Non-pigmented ciliary epithelial cell (primary cell): ENCODE results near the gene LRRC28.

Experiments
- DNase-seq: peaks from one replicate; pipeline ENCODE4 v3.0.0-alpha.2; 2010; ENCODE audit warnings: low read depth

LRRC28 gene

DNA sequence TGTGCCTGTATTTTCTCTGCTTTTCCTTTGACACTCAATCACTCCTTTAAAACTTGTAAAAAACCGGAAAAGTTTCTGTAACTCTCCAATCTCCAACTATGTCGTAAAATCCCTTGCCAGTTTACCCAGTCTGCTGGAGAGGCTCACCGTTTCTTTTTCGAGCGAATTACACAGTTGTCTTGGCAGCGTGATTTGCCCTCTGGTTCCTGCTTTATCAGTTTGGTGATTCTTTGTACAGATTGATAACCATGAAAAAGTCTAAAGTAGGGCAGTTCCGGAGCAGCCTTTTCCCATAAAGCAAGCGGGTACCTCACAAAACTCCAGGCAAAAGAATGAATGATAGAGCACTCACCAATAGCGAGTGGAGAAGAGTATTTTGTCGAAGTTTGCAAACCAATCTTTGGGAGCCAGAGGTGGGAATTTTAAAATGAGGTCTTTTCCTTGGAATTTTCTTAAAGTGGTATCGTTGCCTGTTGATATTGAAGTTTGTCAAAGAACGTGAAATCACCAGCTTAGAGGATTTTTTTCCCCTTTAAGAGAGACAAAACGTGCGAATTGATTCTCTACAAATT, 1.9 kb upstream of the LRRC28 start, which contains the start of gene TTC23:
TSS of gene TTC23 (minus strand) at position 312 of the 572 bp plus-strand sequence. CDS start 20,869 bp downstream, outside the sequence.
- DNase-seq = peak; percentile 56

DNA sequence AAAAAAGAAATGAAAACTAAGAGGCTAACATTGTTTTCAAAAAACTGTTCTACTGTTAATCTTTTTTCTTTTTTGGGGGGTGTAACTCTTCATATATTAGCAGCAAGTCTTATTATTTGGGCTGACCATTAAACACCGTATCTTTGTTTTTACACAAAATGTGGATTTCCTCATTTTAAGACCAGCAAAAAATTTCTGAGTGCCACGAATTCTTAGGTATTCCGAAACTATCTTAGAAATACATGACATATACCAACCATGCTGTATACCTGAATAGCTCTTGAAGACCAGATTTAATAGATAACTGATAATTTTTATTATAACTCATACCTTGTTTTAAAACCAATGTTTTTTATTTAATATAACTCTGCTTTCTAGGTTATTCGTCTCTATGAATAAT, 1.3 kb upstream of the LRRC28 start:
- DNase-seq = no peak

DNA sequence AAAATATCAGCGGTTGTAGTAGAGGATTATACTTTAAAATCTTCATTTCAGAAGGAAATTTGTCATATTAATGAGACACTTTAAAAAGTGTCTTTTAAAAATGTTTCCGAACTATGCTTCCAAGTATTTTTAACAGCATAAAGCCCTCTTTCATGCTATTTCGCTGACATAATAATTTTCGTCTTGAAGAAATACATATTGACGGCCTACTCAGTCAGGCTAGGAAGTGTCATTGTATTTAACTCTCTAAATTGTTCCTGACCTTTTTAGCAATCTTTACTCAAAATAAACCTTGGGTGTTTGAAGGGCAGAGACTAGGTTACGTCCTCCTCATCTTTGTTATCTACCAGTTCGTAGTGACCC, 806 bp upstream of the LRRC28 start:
- no peak for DNase-seq

DNA sequence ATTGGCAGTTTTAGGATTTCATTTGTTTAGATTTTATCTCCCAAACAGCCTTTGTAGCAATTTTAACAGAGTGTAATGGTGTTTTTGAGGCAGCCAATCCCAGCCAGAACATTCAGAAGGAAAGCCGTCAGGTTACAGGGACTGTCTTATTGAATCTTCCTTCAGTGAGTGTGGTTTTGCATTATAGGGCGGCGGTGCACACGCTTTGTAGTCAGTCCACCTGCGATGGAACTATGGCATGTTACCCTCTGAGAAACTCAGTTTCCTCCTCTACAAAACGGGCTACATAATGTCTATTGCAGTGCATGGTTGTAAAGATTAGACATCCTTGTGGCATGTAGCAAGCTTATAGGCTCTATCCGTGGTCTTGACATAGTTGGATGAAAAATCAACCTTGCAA, 1.0 kb downstream of the LRRC28 start:
- DNase-seq = no peak

DNA sequence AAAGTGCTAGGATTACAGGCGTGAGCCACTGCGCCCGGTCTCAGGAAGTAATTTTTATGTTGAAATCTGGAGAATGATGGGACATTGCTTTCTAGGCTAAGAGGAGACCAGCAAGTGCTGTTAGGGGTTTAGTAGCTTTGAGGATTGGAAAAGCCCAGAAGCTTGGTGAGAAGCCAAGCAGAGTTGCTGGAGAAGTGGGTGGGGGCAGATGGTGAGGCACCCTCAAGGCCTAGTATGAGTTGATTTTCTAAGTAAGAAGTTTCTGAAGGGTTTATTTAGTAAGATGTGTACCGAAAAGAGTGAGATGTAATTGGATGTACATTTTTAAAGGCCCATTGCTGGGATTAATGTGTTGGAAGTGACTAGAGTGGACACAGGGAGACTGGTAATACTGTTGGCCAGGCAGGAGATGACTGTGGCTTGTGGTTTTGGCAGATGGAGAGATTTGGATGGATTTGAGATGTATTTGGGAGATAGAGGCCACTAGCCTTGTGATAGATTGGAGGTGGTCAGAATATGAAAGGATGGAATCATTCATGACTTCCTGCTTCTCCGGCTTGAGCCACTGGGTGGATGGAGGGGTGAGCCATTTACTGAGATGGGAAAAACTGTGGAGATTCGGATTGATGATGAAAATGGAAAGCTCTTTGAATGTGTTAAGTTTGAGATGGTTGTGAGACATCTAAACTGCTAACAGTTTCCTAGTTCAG, 2.3 kb downstream of the LRRC28 start:
- DNase-seq = no peak

DNA sequence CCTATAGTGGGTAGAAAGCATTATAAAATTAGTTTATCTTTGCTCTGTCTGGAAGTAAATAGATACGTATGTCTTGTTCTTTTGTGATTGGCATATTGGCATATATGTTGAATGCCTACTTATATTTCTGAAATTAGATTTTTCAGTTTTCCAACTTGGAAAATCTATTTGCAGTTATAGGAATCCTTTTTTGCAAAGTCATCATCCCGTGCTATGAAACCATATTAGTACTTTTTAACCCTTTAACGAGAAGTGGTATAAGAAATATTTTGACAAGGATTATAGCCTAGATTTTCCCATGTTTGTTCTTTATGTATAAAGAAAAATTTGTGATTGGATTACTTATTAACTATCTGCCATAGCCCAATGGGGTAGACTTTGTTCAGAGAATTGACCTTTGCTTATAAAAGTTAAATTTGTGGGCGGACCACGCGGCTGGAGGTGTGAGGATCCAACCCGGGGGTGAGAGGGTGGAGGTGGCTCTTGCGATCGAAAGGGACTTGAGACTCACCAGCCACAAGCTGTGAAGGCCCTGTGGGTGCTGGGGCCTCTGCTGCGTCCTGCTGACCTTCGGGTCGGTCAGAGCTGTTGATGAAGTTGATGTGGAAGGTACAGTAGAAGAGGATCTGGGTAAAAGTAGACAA, 5.9 kb downstream of the LRRC28 start:
- no peak for DNase-seq

DNA sequence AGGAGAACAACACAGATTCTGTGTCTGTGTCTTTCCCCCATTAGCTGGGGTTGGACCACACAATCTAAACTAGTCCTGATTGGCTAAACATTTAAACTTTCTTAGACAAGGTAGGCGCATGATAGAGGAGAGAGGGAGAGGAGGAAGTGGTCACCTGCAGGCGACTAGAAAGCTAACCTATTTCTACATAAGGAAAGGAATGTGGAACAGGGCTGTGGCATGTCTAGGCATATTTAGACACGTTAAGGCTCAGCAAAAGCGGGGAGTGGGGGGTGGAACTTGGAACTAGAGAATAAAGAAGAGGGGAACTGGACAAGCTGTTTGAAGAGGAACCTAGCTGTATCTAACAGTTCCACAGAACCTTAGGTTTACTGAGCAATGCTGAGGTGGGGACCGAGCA, 12.8 kb downstream of the LRRC28 start:
- DNase-seq = no peak

DNA sequence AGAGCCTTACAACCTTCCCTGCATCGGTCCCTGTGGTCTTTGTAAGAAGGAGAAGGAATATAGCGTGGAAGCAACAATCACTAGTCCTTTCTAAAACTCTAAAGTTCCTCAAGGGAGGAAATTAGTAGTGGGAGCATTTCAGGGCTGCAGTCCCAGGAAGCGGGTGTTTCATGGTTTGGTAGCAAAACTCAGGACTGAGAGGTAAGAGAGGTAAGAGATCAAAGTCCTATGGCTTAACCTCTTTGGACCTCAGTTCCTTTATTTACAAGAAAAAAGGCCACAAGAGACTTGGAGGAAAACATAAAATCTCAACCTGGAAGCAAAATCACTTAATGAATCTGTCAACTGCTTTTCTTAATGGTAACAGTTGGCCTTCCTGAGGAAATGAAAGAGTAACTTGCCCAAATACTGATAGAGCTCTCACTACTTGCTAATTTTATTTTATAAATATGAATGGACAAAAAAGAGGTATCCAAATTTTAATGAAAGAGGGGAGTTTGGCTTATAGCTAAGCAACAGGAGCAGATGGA, 14.3 kb downstream of the LRRC28 start:
- no peak for DNase-seq

DNA sequence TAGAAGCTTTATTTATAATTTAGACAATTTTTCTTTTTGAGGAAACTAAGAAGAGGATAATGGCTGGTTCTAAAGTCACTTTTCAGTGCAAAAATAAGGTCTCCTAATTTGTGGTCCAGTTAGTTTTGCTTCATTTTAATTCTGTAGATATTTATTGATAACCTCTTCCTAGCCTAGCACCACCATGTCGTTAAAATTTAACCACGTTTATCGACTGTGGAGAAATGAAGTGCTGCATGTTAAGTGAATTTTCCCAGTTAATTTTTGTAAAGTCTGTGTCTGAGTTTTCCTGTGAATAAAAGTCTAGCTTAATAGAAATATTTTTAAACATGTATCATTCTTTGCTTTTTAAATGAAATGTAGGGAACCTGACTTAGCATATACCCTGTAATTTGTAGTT, 16.7 kb downstream of the LRRC28 start:
- no peak for DNase-seq

DNA sequence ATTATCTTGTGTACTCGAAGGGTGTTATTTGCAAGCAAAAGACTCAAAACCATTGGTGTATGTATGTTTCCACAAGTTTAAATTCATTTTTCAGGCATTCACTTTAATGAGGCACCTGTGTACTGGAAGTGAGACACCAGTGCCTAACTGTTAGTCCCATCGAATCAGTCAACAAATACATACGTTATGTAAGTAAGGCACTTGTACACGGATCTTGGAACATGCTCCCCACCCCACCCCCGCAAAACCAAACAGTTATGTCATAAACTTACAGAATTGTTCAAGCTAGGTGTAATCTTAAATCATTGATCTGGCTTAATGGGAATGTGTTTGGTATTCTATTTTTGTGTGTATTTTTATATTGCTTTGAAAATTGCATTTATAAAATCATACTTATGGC, 17.1 kb downstream of the LRRC28 start:
- DNase-seq = no peak

DNA sequence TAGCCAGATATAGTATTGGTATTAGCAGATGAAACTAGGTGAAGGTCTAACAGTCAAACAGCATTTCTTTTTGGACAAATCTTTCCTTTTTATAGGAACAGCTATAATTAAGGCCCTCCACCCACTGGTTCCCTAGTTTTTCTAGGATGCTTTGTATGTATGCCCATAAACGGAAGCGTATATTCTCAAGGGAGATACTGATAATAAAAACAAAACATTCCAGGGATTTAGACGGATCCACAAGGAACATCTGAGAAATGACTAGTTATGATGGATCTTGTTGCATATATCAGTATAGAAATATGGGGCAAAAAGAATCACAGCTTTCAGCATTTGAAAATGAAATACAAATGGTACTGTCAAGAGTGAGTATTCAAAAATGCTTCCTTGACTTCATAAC, 22.5 kb downstream of the LRRC28 start:
- DNase-seq = no peak

DNA sequence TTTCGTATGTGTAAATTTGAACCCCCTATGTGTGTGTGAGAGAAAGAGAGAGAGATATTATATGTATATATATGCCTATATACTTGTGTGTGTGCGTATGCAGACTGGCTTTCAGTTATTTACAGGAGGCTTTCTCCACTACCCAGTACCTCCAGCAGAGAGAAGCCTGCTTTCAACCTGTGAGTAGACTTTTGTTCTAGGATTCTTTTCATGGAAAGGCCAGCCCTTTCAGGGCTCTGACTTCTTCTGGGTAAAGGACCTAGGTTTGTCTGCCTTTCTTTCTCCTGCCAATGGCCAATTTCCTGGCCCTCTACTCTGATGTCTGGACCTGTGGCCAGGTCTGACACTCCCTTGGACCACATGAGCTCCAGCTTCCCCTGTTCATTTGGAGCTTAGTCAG, 23.8 kb downstream of the LRRC28 start:
- no peak for DNase-seq

DNA sequence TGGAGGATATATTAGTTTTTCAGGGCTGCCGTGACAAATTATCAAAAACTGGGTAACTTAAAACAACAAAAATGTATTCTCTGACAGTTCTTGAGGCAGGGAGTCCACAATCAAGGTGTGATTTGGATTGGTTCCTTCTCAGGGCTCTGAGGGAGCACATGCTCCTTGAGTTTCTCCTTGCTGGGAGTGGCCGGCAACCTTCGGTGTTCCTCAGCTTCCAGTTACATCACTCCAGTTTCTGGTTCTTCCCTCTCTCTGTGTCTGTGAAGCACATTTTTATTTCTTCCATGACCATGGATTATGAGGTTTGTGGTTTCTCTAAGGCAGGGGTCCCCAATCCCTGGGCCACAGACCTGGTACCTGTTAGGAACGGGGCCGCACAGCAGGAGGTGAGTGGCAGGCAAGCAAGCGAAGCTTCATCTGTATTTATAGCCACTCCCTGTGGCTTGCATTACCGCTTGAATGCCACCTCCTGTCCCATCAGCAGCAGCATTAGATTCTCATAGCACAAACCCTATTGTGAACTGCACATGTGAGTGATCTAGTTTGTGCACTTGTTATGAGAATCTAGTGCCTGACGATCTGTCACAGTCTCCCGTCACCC, 24.3 kb downstream of the LRRC28 start:
- no peak for DNase-seq

DNA sequence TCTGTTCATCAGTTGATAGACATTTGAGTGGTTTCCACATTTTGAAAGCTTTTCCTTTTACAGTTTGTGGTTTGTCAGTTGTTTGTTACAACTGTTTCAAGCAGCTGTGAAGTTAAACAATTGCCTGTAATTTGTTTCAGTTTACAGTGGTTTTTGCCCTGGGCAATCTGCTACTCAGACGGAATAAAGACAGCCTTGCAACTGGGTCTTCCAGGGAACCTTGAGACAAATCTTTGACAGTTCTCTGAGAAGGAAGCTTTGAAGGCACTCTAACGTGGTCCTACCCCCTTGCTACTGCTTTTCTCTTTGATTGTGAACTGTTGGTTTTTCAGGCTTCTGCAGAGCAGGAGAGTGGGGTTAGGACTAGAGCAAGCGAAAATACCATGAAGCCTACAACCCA, 28.0 kb downstream of the LRRC28 start:
- DNase-seq = no peak

DNA sequence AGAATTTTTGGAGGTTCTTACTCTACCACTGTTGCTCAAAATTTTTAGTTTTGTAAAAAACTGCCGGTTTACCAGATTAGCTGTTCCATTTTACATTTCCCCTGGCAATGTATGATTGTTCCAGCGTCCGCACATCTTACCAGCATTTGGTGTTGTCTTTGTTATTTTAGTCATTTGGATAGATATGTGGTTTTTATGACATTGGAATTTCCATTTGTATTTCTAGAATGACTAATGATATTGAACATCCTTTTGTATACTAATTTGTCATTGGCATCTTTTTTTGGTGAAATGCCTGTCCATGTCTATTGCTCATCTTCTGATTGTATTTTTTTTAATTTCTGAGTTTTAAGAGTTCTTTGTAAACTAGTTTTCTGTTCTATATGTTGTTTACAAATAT, 28.5 kb downstream of the LRRC28 start:
- DNase-seq = no peak

DNA sequence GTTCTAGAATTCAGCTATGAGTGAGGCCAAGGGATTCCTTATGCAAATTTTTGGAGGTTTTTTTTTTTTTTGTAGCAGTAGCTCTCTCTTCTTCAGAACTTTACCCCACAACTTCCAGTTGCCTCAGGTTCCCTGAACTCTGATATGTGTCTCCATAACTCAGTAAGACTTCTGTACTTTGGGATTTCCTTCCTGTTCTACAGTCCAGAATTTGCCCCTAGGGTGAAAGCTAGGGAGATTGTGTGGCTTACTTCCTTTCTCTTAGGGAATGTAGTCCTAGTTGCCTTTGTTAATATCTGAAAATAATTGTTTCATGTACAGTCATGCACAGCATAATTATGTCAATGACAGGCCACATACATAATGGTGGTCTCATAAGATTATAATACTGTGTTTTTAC, 30.8 kb downstream of the LRRC28 start:
- no peak for DNase-seq

DNA sequence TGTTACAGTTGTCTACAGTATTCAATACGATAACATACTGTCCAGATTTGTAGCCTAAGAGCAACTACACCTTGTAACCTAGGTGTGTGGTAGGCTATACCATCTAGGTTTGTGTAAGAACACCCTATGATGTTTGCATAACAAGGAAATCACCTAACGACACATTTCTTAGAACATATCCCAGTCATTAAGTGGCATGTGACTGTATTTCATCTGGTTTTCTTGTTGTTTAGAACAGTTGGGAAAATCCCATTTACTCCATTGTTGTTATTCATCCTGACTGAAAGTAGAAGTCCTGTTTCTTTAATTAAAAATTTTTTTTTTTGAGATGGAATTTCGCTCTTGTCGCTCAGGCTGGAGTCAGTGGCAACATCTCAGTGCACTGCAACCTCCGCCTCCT, 31.3 kb downstream of the LRRC28 start:
- no peak for DNase-seq

DNA sequence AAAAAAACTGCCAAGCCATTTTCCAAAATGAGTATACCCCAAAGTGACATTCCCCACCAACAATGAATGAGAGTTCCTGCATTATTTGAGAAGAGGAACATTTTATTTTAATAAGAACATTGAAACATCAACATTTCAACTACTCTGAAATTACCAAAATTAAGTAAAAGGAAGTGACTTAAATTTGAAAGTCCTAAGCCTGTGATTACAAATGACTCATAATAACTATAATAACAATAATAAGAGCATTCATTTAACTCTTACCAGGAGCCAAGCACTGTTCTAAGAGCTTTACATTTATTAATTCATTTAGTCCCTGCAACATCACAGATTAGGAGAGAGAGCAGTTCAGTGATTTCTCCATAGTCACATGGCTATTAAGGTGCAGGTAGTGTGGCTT, 32.4 kb downstream of the LRRC28 start:
- DNase-seq = no peak

DNA sequence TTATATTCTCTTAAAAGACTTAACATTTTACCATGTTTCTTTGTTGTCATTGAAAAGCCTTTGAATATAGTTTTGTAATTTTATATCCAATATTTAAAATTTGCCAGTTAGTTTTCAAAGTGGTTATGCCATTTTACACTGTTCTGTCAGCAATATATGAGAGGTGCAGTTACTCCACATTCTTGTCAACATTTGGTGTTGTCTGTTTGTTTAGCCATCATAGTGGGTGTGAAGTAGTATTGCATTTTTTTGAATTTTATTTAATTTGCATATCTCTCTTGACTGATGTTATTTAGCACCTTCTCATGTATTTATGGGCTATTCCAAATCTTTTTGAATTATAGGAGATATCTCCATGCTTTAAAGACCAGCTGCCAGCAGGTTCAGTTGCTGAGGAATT, 40.4 kb downstream of the LRRC28 start:
- no peak for DNase-seq

DNA sequence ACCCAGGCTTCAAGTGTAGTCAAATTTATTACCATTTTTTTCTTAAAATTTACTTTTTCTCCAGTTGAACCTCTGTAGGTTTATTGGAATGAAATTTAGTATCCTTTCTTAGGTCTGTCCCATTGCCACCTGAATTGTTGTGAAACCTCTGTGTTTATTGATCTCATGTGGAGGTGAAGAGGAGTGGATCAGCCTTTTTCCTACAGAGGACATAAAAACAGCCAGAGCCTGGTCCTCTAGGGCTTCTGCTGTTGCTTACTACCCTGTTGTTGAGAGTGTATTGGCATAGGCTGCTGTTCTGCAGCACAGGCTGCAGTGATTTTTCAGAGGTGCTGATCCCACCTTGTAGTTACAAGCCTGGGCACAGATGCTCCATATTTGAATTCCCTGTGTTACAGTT, 44.6 kb downstream of the LRRC28 start:
- DNase-seq = no peak

DNA sequence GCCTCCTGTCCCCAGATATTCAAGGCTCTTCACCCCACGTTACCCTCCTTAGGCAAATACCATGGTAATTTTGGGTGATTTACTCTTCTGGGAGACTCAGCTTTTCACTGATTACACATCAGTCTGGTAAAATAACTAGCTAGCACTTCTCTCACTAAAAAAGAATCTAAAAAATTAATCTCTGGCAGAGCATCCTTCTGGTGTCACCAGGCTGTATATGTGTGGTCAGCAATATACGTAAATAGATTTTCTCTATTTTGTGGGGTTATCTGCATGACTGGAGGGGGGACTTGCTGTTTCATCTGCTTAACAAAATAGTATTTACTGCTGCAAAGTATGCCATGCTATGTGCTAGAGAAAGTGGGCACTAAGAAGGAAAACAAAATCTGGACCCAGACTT, 45.1 kb downstream of the LRRC28 start:
- no peak for DNase-seq

DNA sequence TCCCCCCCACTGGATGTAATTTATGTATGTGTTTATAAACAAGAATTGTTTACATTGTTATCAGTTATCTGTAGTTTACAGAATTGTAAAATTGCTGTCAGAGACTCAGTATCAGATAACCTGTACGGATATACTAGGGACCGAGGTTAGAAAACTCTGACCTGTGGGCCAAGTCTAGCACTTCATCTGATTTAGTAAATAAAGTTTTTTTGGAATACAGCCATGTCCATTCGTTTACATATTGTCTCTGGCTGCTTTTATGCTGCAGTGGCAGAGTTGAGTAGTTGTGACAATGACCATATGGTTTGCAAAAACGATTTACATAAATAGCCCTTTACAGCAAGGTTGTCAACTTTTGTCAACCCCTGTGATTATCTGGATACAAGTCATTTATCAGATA, 52.6 kb downstream of the LRRC28 start:
- DNase-seq = no peak
